ENCODE results near the gene SEPTIN1.
"Not testable (repeated sequence)": the region's sequence is repeated elsewhere in the genome, so short reads cannot be mapped to it uniquely, and the experiment has no call there.

The SEPTIN1 gene

DNA sequence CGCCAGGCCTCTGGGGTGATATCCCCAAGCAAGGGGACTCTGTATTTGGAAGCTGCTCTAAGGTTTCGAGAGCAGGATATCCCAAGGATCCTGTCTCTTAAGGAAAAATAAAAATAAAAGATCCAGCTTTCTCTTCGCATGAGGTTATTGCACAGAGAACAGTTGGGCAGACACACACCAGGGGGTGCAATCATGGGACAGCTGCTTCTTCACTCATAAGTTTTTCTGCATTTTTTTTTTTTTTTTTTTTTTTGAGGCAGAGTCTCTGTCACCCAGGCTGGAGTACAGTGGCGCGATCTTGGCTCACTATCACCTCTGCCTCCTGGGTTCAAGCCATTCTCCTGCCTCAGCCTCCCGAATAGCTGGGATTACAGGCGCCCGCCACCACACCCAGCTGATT is 40.4 kb downstream of the SEPTIN1 start:
- not testable (repeated sequence) for DNase-seq (ENCODE audit: low read depth in 2 of 3, low spot score in 2 of 3)

GRCh38 chr16:30340621-30341020 is 41.7 kb downstream of the SEPTIN1 start:
- DNase-seq (ENCODE audit: low read depth in 2 of 3, low spot score in 2 of 3): no peak

GRCh38 chr16:30338715-30339114 is 43.6 kb downstream of the SEPTIN1 start:
- DNase-seq (ENCODE audit: low read depth in 2 of 3, low spot score in 2 of 3): not testable (repeated sequence)

DNA sequence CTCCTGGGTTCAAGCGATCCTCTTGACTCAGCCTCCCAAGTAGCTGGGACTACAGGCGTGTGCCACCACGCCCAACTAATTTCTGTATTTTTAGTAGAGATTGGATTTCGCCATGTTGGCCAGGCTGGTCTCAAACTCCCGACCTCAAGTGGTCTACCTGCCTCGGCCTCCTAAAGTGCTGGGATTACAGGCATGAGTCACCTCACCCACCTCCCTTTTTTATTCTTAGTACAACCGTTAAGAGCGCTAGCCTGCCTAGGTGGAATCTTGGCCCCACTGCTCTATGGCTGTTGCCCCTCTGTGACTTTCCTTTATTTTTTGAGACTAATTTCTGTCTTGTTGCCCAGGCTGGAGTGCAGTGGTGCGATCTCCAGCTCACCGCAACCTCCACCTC is 44.4 kb downstream of the SEPTIN1 start:
- not testable (repeated sequence) for DNase-seq (ENCODE audit: low read depth in 2 of 3, low spot score in 2 of 3)

DNA sequence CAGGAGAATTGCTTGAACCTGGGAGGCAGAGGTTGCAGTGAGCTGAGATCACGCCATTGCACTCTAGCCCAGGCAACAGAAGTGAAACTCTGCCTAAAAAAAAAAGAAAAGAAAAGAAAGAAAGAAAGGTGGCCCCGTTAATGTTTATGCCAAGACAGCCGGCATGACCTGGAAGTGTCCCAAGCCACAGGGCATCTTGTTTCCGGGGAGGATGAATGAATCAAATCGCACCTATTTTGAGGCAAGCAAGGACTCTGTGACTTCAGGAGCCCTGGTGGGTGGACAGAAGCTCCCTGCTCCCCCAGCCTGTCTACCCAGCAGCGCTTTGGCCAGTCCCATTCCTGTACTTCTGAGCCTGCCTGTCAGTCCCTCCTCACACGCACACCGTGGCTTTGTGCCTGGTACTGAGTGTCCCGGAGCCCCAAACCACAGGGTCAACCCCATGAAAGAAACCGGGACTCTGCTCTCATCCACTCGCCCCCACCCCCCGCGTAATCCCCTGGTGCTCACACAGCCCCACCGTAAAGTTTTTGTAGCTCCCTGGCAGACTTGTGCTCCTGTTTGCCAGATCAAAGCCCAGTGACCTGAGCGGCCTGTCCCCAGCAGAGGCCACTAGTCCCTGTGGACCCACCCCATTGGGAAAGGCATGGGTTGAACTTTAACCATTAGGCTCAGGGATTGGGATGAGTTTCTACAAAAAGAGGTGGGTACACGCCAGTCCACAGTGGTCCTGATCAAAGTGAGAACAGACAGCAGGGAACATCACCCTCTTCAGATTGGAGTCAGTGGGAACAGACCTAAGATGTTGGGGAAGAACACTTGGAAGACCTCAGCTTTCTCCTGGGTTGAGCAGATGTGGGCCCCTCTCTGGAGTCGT is 46.5 kb downstream of the SEPTIN1 start:
- no peak for DNase-seq (ENCODE audit: low read depth in 2 of 3, low spot score in 2 of 3)

DNA sequence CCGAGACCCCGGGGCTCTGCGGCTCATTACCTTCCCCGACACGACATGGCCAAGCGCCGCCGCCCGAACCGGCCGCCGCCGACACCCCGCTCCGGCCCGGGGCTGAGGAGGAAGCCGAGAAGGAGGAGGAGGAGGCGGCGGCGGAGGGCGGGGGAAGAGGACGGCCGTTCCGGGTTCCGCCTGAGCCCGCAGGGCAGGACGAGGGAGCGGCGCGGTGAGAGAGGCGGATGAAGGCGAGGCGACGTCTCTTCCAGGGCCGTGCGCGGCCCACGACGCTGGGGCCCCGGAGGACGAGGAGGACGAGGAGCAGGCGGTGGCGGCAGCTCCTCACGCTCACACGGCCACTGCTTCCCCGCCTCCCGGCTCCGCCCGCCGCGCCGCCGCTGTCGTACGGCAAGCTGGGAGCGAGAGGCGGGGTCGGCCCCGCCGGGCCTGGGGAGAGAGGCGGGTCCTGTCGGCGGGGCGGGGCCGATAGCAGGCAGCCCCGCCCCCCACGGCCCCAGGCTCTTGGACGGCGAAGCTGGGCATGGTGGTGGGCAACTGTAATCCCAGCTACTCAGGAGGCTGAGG is 47.2 kb downstream of the SEPTIN1 start:
- DNase-seq (ENCODE audit: low read depth in 2 of 3, low spot score in 2 of 3): peak; percentile 44 to 78 (median 74)

GRCh38 chr16:30334473-30334989 is 47.8 kb downstream of the SEPTIN1 start:
- peak in 2 of 3 experiments; percentile 58 to 78 for DNase-seq (ENCODE audit: low read depth in 2 of 3, low spot score in 2 of 3)

All from activated CD8-positive, alpha-beta memory T cell treated with anti-CD3 and anti-CD28 coated beads for 48 hours (primary cell).